Measurements from ENCODE around the gene TANGO6. TPM values are rescaled to one million over a fixed set of nuclear protein-coding genes. Genes with fewer than 3 reads are reported as not detected.

Gene TANGO6
- total and polyA plus RNA-seq, 4 donors = 10.7 to 24.8 (median 13.9) TPM

DNA sequence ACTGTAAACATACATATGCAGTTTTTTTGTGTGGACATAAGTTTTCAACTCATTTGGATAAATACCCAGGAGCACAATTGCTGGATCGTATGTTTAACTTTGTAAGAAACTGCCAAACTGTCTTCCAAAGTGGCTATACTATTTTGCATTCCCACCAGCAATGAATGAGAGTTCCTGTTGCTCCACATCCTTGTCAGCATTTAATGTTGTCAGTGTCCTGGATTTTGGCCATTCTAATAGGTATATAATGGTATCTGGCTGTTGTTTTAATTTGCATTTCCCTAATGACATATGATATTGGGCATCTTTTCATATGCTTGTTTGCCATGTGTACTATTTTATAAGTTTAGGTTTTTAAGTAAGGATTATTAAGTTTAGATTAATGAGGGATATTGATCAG is 14.1 kb downstream of the TANGO6 start:
- no peak overlapping the region for H3K4me3 ChIP-seq (ENCODE audit: low read depth, low read length)
- no peak overlapping the region for H3K27ac ChIP-seq (ENCODE audit: low read depth, low read length)
- H3K36me3 ChIP-seq (ENCODE audit: control insufficient read depth, insufficient read depth, low read length) = peaks cover 9% of the 10 kb centered on the region
- no peak for DNase-seq (ENCODE audit: low read depth in 4 of 6, low spot score in 6 of 6)
- WGBS (ENCODE audit: insufficient coverage) = no CpG with 5 or more reads among the region's 1 CpG
- no peaks in the 10 kb centered on the region for H3K9me3 ChIP-seq (ENCODE audit: control insufficient read depth, insufficient read depth, low read length)
- H3K27me3 ChIP-seq (ENCODE audit: control insufficient read depth, insufficient read depth, low read length) = no peaks in the 10 kb centered on the region
- H3K4me1 ChIP-seq (ENCODE audit: control insufficient read depth, insufficient read depth, low read length) = no peaks in the 10 kb centered on the region

GRCh38 chr16:68859828-68860227 is 16.5 kb downstream of the TANGO6 start:
- Histone ChIP-seq H3K4me3 (ENCODE audit: low read depth, low read length) (no peak overlapping the region), H3K9me3 (ENCODE audit: control insufficient read depth, insufficient read depth, low read length) (no peaks in the 10 kb centered on the region), H3K27ac (ENCODE audit: low read depth, low read length) (no peak overlapping the region), H3K36me3 (ENCODE audit: control insufficient read depth, insufficient read depth, low read length) (peaks cover 24% of the 10 kb centered on the region), H3K4me1 (ENCODE audit: control insufficient read depth, insufficient read depth, low read length) (no peaks in the 10 kb centered on the region), H3K27me3 (ENCODE audit: control insufficient read depth, insufficient read depth, low read length) (no peaks in the 10 kb centered on the region)
- 100% methylated on average over 1 of the region's 4 CpGs for WGBS (ENCODE audit: insufficient coverage)
- no peak for DNase-seq (ENCODE audit: low read depth in 4 of 6, low spot score in 6 of 6)

DNA sequence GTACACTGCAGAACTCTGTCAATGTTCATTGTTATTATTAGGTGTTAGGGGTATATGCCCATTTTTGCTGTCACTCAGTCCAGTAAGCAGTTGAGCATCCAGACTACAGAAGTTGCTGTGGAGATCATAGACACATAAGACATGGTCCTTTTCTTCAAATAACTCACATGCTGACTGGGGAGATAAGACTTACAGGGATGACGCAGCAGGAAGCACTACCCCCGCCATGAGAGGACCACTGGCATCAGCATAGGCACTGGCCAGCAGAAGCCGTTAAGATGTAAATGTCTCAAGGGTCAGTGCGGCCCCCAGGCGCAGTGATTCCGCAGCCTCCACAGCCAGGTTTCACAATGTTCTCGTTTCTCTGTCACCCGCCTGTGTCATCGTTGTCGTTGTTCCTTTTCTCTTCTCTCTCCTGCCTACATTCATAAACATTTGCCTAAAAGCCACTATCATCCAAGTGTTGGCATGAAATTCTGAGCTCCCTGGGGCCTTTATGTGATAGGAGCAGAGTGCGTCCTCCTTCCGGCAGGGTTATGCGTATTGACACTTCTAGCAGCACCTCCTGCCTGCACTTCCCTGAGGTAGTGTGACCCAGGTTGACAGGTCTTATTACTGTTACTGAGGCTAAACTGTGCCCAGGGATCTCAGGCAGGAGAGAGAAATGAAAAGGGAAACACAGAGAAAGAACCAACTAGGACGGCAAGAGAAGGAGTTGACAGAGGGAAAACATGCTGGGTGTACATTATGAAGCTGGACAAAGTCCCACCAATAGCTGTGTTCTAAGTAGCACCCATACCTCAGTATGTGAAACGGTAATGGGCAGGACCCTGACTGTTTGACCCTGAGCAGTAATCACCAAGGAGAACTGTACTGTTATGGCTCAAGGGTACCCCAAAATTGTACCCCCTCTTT is 17.9 kb downstream of the TANGO6 start:
- no peak overlapping the region for H3K4me3 ChIP-seq (ENCODE audit: low read depth, low read length)
- H3K9me3 ChIP-seq (ENCODE audit: control insufficient read depth, insufficient read depth, low read length) = no peaks in the 10 kb centered on the region
- H3K36me3 ChIP-seq (ENCODE audit: control insufficient read depth, insufficient read depth, low read length) = peaks cover 31% of the 10 kb centered on the region
- H3K4me1 ChIP-seq (ENCODE audit: control insufficient read depth, insufficient read depth, low read length) = no peaks in the 10 kb centered on the region
- WGBS (ENCODE audit: insufficient coverage) = 90% methylated on average over 11 of the region's 15 CpGs
- no peak for DNase-seq (ENCODE audit: low read depth in 4 of 6, low spot score in 6 of 6)
- no peak overlapping the region for H3K27ac ChIP-seq (ENCODE audit: low read depth, low read length)
- no peaks in the 10 kb centered on the region for H3K27me3 ChIP-seq (ENCODE audit: control insufficient read depth, insufficient read depth, low read length)

- no peak for DNase-seq (ENCODE audit: low read depth in 4 of 6, low spot score in 6 of 6)
- Histone ChIP-seq H3K27me3 (ENCODE audit: control insufficient read depth, insufficient read depth, low read length) (no peaks in the 10 kb centered on the region), H3K36me3 (ENCODE audit: control insufficient read depth, insufficient read depth, low read length) (peaks cover 35% of the 10 kb centered on the region), H3K4me3 (ENCODE audit: low read depth, low read length) (no peak overlapping the region), H3K27ac (ENCODE audit: low read depth, low read length) (no peak overlapping the region), H3K4me1 (ENCODE audit: control insufficient read depth, insufficient read depth, low read length) (no peaks in the 10 kb centered on the region), H3K9me3 (ENCODE audit: control insufficient read depth, insufficient read depth, low read length) (no peaks in the 10 kb centered on the region)
- 100% methylated on average over 1 of the region's 6 CpGs for WGBS (ENCODE audit: insufficient coverage)
Measured at GRCh38 chr16:68866933-68867332, 23.6 kb downstream of the TANGO6 start.

DNA sequence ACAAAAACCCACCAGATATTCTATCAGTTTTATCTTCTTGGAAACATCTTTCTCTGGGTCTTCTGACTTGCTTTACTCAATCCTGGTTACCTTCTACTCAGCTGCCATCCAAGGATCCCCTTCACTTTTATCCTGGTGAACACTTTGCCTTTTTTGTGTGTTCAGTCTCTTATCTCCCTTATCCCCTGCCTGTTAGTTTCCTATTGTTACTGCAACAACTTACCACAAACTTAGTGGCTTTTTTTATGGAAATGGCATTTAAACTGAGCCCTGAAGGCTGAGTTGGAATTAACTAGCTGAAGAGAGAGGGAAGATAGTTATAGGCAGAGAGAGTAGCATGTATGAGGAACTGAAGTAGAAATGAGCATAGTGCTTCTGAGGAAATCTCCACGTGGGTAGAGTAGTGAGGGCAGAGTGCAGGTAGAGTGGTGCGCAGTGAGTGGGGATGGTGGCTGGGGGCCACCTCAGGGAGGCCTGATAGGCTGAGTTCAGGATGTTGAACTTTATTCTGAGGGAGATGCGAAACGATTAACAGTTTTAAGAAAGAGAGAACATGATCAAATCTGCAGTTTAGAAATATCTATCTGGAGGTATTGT is 26.3 kb downstream of the TANGO6 start:
- WGBS (ENCODE audit: insufficient coverage) = 89% methylated on average over 4 of the region's 4 CpGs
- no peak for DNase-seq (ENCODE audit: low read depth in 4 of 6, low spot score in 6 of 6)
- Histone ChIP-seq H3K36me3 (ENCODE audit: control insufficient read depth, insufficient read depth, low read length) (peaks cover 29% of the 10 kb centered on the region), H3K9me3 (ENCODE audit: control insufficient read depth, insufficient read depth, low read length) (no peaks in the 10 kb centered on the region), H3K4me1 (ENCODE audit: control insufficient read depth, insufficient read depth, low read length) (no peaks in the 10 kb centered on the region), H3K4me3 (ENCODE audit: low read depth, low read length) (no peak overlapping the region), H3K27ac (ENCODE audit: low read depth, low read length) (no peak overlapping the region), H3K27me3 (ENCODE audit: control insufficient read depth, insufficient read depth, low read length) (no peaks in the 10 kb centered on the region)

- no peaks in the 10 kb centered on the region for H3K9me3 ChIP-seq (ENCODE audit: control insufficient read depth, insufficient read depth, low read length)
- WGBS (ENCODE audit: insufficient coverage) = 58% methylated on average over 5 of the region's 7 CpGs
- H3K27ac ChIP-seq (ENCODE audit: low read depth, low read length) = no peak overlapping the region
- no peak for DNase-seq (ENCODE audit: low read depth in 4 of 6, low spot score in 6 of 6)
- no peak overlapping the region for H3K4me3 ChIP-seq (ENCODE audit: low read depth, low read length)
- H3K36me3 ChIP-seq (ENCODE audit: control insufficient read depth, insufficient read depth, low read length) = peaks cover 26% of the 10 kb centered on the region
- no peaks in the 10 kb centered on the region for H3K4me1 ChIP-seq (ENCODE audit: control insufficient read depth, insufficient read depth, low read length)
- H3K27me3 ChIP-seq (ENCODE audit: control insufficient read depth, insufficient read depth, low read length) = no peaks in the 10 kb centered on the region
Measured at GRCh38 chr16:68873635-68874471, 30.5 kb downstream of the TANGO6 start.

- no peak overlapping the region for H3K27ac ChIP-seq (ENCODE audit: low read depth, low read length)
- no peaks in the 10 kb centered on the region for H3K27me3 ChIP-seq (ENCODE audit: control insufficient read depth, insufficient read depth, low read length)
- no peaks in the 10 kb centered on the region for H3K4me1 ChIP-seq (ENCODE audit: control insufficient read depth, insufficient read depth, low read length)
- no peak for DNase-seq (ENCODE audit: low read depth in 4 of 6, low spot score in 6 of 6)
- H3K9me3 ChIP-seq (ENCODE audit: control insufficient read depth, insufficient read depth, low read length) = no peaks in the 10 kb centered on the region
- H3K36me3 ChIP-seq (ENCODE audit: control insufficient read depth, insufficient read depth, low read length) = peaks cover 30% of the 10 kb centered on the region
- WGBS (ENCODE audit: insufficient coverage) = no CpG with 5 or more reads among the region's 4 CpGs
- H3K4me3 ChIP-seq (ENCODE audit: low read depth, low read length) = no peak overlapping the region
Measured at GRCh38 chr16:68875871-68876270, 32.5 kb downstream of the TANGO6 start.

- Histone ChIP-seq H3K27me3 (ENCODE audit: control insufficient read depth, insufficient read depth, low read length) (no peaks in the 10 kb centered on the region), H3K4me1 (ENCODE audit: control insufficient read depth, insufficient read depth, low read length) (peaks cover 2% of the 10 kb centered on the region), H3K27ac (ENCODE audit: low read depth, low read length) (no peak overlapping the region), H3K36me3 (ENCODE audit: control insufficient read depth, insufficient read depth, low read length) (peaks cover 11% of the 10 kb centered on the region), H3K9me3 (ENCODE audit: control insufficient read depth, insufficient read depth, low read length) (no peaks in the 10 kb centered on the region), H3K4me3 (ENCODE audit: low read depth, low read length) (no peak overlapping the region)
- no CpG with 5 or more reads among the region's 6 CpGs for WGBS (ENCODE audit: insufficient coverage)
- no peak for DNase-seq (ENCODE audit: low read depth in 4 of 6, low spot score in 6 of 6)
Measured at GRCh38 chr16:68883685-68884084, 40.4 kb downstream of the TANGO6 start.

DNA sequence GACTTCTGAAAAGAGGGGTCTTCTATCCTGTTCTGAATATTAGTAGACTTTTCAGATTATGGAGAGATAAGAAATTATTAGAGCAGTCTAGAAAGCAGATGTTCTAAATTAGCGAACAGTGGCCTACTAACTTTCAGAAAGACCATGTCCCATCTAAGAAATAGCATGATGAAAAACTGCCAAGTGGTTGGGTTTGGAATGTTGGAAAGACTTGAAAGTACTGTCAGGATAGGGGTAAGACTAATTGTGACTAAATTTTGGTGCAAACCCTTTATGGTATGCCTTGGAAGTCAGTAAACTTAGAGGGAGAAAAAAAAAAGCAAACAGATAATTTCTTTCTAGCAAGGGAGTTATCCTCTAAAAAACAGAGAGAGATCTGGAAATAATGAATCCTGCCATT is 41.1 kb downstream of the TANGO6 start:
- no CpG with 5 or more reads among the region's 1 CpG for WGBS (ENCODE audit: insufficient coverage)
- H3K4me1 ChIP-seq (ENCODE audit: control insufficient read depth, insufficient read depth, low read length) = peaks cover 2% of the 10 kb centered on the region
- no peak overlapping the region for H3K4me3 ChIP-seq (ENCODE audit: low read depth, low read length)
- no peaks in the 10 kb centered on the region for H3K27me3 ChIP-seq (ENCODE audit: control insufficient read depth, insufficient read depth, low read length)
- H3K9me3 ChIP-seq (ENCODE audit: control insufficient read depth, insufficient read depth, low read length) = no peaks in the 10 kb centered on the region
- peak in 1 of 6 donors; percentile 25 for DNase-seq (ENCODE audit: low read depth in 4 of 6, low spot score in 6 of 6)
- peak overlapping the region; percentile 17 for H3K27ac ChIP-seq (ENCODE audit: low read depth, low read length)
- peaks cover 9% of the 10 kb centered on the region for H3K36me3 ChIP-seq (ENCODE audit: control insufficient read depth, insufficient read depth, low read length)

Measured in spinal cord (tissue), 10 donors.